ENCODE data around the gene PPP1R14B.

The PPP1R14B gene

GRCh38 chr11:64245401-64245796, 1.3 kb downstream of the PPP1R14B start:
- DNase-seq, result no peak

- no peak for DNase-seq
These were observed 1.8 kb downstream of the PPP1R14B start for GRCh38 chr11:64244966-64245365.

- no peak for DNase-seq
These were observed 2.6 kb downstream of the PPP1R14B start for GRCh38 chr11:64244107-64244506.

GRCh38 chr11:64243236-64243854, 3.4 kb downstream of the PPP1R14B start:
- no peak for DNase-seq

- no peak for DNase-seq
These were observed 5.0 kb downstream of the PPP1R14B start for GRCh38 chr11:64241491-64242374.

- DNase-seq, result peak; percentile 98
These were observed 5.6 kb downstream of the PPP1R14B start for GRCh38 chr11:64241241-64241490.

- peak; percentile 98 for DNase-seq
These were observed 6.1 kb downstream of the PPP1R14B start, which contains the start of gene FKBP2 for GRCh38 chr11:64240435-64241240. Gene FKBP2 (plus strand): TSS chr11:64241095. CDS start chr11:64242388, 1,293 bp downstream.

GRCh38 chr11:64239662-64240434, 6.9 kb downstream of the PPP1R14B start:
- no peak for DNase-seq

- DNase-seq, result no peak
These were observed 7.7 kb downstream of the PPP1R14B start for GRCh38 chr11:64238999-64239398.

- no peak for DNase-seq
These were observed 8.7 kb downstream of the PPP1R14B start for GRCh38 chr11:64238076-64238475.

GRCh38 chr11:64237484-64237951, 9.2 kb downstream of the PPP1R14B start:
- DNase-seq, result no peak

- no peak for DNase-seq
These were observed 11.1 kb downstream of the PPP1R14B start for GRCh38 chr11:64235437-64236161.

- no peak for DNase-seq
These were observed 11.9 kb downstream of the PPP1R14B start for GRCh38 chr11:64234647-64235379.

GRCh38 chr11:64233913-64234586, 12.7 kb downstream of the PPP1R14B start, which contains the start of gene VEGFB:
Gene VEGFB (plus strand): TSS chr11:64234584. CDS start chr11:64234834, 250 bp downstream.
- no peak for DNase-seq

- DNase-seq, result no peak
These were observed 13.8 kb downstream of the PPP1R14B start for GRCh38 chr11:64232967-64233315.

- no peak for DNase-seq
These were observed 14.4 kb downstream of the PPP1R14B start for GRCh38 chr11:64232182-64232966.

GRCh38 chr11:64231546-64231945, 15.2 kb downstream of the PPP1R14B start:
- DNase-seq, result no peak

GRCh38 chr11:64230985-64231365, 15.8 kb downstream of the PPP1R14B start:
- DNase-seq, result no peak

GRCh38 chr11:64230171-64230984, 16.4 kb downstream of the PPP1R14B start, which contains the start of gene DNAJC4:
Gene DNAJC4 (plus strand): TSS chr11:64230548. CDS start chr11:64230855, 307 bp downstream.
- DNase-seq, result peak; percentile 75
